Measurements from ENCODE around the gene ITPA.

DNA sequence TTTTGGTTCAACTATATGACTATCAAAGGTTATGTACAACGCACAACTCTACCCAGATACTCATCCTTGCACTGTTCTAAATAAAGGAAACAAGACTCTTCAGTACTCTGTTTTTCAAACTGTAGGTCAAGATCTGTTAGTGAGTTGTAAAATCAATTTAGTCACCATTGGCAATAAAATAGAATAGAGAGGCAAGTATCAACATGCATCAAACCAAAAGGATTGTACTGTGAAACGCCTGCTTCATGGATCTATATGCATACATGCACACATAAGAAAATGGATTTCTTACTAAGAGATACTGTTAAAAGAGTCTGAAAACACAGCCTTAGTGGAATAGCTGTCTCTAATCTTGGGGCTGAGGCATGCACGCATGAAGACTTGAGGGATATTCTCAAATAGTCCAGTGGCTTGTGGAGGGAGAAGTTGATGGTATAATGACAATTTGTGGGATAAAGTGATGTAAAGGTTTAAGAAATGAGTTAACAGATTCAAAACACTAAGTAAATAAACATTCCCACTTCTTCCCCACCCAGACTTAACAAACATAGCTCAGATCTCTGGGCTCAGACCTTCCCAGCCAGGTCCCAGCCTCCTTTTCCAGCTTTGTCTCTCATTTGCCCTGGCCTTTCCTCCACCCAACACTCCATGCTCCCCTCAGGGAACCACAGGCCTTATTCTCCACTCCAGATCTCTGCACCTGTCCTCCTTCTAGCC lies 25.2 kb upstream of the ITPA start:
- no peak for TF ChIP-seq YY1 (IDR thresholded peaks at IDR 0.05; ENCODE audit: insufficient read depth, insufficient read length)
- TF ChIP-seq ZNF274 (IDR thresholded peaks at IDR 0.05; ENCODE audit: low read depth, low read length): no peak
